Gastrocnemius medialis (tissue), 4 donors: ENCODE data around the gene TF. TPM values are rescaled to one million over a fixed set of nuclear protein-coding genes. Genes with fewer than 3 reads are reported as not detected.

Source experiments
- ATAC-seq, 2 donors: fragments of 150-250 bp; one replicate each; pipeline ENCODE4 v1.9.1; 2016
- DNase-seq, 2 donors: peaks; one replicate each; pipeline ENCODE4 v3.0.0-alpha.2; 2019
- H3K27ac ChIP-seq, 4 donors: fragments of 200-600 bp; sonication (generic); 1 replicate in 1 of 4; 2 replicates in 3 of 4; pipeline ENCODE4 v1.5.1; 2016 to 2018; ENCODE audit warnings: mild to moderate bottlenecking in 2 of 4, moderate library complexity in 1 of 4
- H3K27me3 ChIP-seq, 3 donors: fragments of 200-600 bp; sonication (generic) in 2 of 3; 1 replicate in 1 of 3; 2 replicates in 2 of 3; pipeline versions ENCODE4 v1.5.1 to v1.6.0; 2016 to 2019; ENCODE audit warnings: mild to moderate bottlenecking in 1 of 3, moderate library complexity in 1 of 3
- H3K36me3 ChIP-seq, 2 donors: fragments of 200-600 bp; sonication (generic) in 1 of 2; one replicate each; pipeline ENCODE4 v1.5.1; 2017 to 2018
- H3K4me1 ChIP-seq, 2 donors: fragments of 200-600 bp; sonication (generic) in 1 of 2; one replicate each; pipeline ENCODE4 v1.5.1; 2016 to 2017; ENCODE audit warnings: mild to moderate bottlenecking in 2 of 2
- H3K4me3 ChIP-seq, 4 donors: fragments of 200-600 bp; sonication (generic) in 3 of 4; 1 replicate in 1 of 4; 2 replicates in 3 of 4; pipeline ENCODE4 v1.5.1; 2016 to 2019; ENCODE audit warnings: mild to moderate bottlenecking in 2 of 4
- H3K9me3 ChIP-seq, 3 donors: fragments of 200-600 bp; sonication (generic) in 2 of 3; 1 replicate in 1 of 3; 2 replicates in 2 of 3; pipeline ENCODE4 v1.5.1; 2016 to 2019
- POLR2A ChIP-seq, 2 donors: fragments of 450-650 bp; IDR thresholded peaks; one replicate each; pipeline ENCODE4 v1.6.1; 2017; ENCODE audit warnings: antibody characterized with exemption in 2 of 2, mild to moderate bottlenecking in 2 of 2, moderate library complexity in 2 of 2
- in situ Hi-C, 4 donors: fragments of 200-750 bp; cut with MboI; loops; one replicate each; pipeline versions ENCODE4 v1.15.0 to v1.8.0; 2017; ENCODE audit warnings: low sequenced_read_pairs in 4 of 4
- intact Hi-C: fragments of 100-400 bp; cut with DNase I; formaldehyde crosslinking; loops from one replicate; pipeline ENCODE4 v1.15.1; 2023; ENCODE audit warnings: low total_unique reads
- total RNA-seq, 4 donors: library from RNA; depleted of rRNA; stranded (reverse); fragments of >200 nt; gene quantifications; one replicate each; pipeline versions ENCODE4 v1.1.0 to v1.2.3, GENCODE V29; 2016
- TF ChIP-seq, protein P1 (sequence below), 5 experiments: fragments of 450-650 bp in 3 of 5; fragments of 200-600 bp in 2 of 5; sonication (generic) in 2 of 5; IDR thresholded peaks in 4 of 5; conservative IDR thresholded peaks in 1 of 5; 1 replicate in 4 of 5; 2 replicates in 1 of 5; pipeline ENCODE4 v1.5.1; 2016 to 2019; ENCODE audit warnings: antibody characterized with exemption in 5 of 5, mild to moderate bottlenecking in 3 of 5, moderate library complexity in 3 of 5

Gene TF
- total RNA-seq, 4 donors from 2014 or later: 2.8 to 11.5 (median 4.3) TPM; not detected in 1

DNA sequence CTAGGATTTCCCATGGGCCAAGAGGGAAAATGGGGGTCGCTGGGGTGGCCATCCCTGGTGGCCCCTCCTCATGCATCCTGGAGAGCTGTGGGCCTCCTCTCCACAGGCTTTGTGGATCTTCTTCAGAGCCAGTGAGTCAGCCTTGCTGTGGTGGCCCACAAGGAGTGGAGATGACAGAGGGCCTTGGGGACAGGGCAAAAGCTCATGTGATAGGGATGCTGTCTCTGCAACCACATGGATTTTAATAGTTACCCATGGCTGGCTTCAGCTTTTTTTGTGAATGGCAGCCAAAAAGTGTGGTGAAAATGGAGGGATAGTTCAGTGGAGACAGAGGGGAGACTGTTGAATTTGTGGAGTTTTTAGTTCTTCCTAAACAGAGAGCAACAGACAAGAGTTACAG, 1.2 kb downstream of the TF start:
- intact Hi-C loops (no loop called here), in situ Hi-C loops (no loop called here)
- ATAC-seq: no peak
- H3K27ac ChIP-seq: no peak overlapping the region
- no peaks in the 10 kb centered on the region for H3K4me1 ChIP-seq
- peaks cover 6 to 15% (median 7%) of the 10 kb centered on the region in 3 donors for H3K27me3 ChIP-seq
- no peaks in the 10 kb centered on the region for H3K36me3 ChIP-seq
- no peak overlapping the region for H3K4me3 ChIP-seq
- no peaks in the 10 kb centered on the region for H3K9me3 ChIP-seq
- TF ChIP-seq POLR2A (IDR thresholded peaks at IDR 0.05): no peak
- TF ChIP-seq, protein P1, sequence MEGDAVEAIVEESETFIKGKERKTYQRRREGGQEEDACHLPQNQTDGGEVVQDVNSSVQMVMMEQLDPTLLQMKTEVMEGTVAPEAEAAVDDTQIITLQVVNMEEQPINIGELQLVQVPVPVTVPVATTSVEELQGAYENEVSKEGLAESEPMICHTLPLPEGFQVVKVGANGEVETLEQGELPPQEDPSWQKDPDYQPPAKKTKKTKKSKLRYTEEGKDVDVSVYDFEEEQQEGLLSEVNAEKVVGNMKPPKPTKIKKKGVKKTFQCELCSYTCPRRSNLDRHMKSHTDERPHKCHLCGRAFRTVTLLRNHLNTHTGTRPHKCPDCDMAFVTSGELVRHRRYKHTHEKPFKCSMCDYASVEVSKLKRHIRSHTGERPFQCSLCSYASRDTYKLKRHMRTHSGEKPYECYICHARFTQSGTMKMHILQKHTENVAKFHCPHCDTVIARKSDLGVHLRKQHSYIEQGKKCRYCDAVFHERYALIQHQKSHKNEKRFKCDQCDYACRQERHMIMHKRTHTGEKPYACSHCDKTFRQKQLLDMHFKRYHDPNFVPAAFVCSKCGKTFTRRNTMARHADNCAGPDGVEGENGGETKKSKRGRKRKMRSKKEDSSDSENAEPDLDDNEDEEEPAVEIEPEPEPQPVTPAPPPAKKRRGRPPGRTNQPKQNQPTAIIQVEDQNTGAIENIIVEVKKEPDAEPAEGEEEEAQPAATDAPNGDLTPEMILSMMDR (IDR thresholded peaks at IDR 0.05 in 4 of 5, conservative IDR thresholded peaks at IDR 0.05 in 1 of 5): no peak
- DNase-seq: no peak

DNA sequence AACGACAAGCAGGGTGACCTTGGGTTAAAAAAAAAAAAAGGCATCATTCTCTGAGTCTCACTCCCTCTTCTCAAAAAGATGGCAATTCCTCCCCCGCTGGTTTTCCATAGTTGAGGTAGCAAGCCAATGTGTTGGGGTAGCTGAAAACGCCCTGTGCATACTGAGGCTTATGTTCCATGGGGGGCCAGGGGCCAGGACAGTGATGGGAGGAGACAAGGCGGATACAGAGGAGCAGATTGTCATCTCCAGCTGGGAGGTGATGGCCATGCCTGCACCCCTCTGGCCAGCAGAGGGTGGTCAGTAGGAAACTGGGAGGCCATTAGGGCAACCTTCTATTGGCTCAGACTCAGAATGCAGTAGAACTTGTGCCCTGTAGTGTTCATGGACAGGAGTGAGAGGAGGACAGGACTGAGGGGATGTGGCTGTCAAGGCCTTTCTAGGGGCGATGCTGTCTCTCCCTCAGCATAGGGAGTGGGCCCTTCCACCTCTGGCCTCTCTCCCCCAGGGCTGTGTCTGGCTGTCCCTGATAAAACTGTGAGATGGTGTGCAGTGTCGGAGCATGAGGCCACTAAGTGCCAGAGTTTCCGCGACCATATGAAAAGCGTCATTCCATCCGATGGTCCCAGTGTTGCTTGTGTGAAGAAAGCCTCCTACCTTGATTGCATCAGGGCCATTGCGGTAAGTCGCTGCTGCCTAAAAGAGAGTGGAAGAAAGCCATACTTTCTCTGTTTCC, 1.9 kb downstream of the TF start:
- Histone ChIP-seq H3K4me3 (no peak overlapping the region), H3K27me3 (peaks cover 6 to 15% (median 7%) of the 10 kb centered on the region in 3 donors), H3K27ac (no peak overlapping the region), H3K36me3 (no peaks in the 10 kb centered on the region), H3K9me3 (no peaks in the 10 kb centered on the region), H3K4me1 (no peaks in the 10 kb centered on the region)
- ATAC-seq: no peak
- intact Hi-C loops: no loop called here
- no peak for DNase-seq
- no peak for TF ChIP-seq POLR2A (IDR thresholded peaks at IDR 0.05)
- TF ChIP-seq, protein P1 (IDR thresholded peaks at IDR 0.05 in 4 of 5, conservative IDR thresholded peaks at IDR 0.05 in 1 of 5): no peak
- in situ Hi-C loops: no loop called here

DNA sequence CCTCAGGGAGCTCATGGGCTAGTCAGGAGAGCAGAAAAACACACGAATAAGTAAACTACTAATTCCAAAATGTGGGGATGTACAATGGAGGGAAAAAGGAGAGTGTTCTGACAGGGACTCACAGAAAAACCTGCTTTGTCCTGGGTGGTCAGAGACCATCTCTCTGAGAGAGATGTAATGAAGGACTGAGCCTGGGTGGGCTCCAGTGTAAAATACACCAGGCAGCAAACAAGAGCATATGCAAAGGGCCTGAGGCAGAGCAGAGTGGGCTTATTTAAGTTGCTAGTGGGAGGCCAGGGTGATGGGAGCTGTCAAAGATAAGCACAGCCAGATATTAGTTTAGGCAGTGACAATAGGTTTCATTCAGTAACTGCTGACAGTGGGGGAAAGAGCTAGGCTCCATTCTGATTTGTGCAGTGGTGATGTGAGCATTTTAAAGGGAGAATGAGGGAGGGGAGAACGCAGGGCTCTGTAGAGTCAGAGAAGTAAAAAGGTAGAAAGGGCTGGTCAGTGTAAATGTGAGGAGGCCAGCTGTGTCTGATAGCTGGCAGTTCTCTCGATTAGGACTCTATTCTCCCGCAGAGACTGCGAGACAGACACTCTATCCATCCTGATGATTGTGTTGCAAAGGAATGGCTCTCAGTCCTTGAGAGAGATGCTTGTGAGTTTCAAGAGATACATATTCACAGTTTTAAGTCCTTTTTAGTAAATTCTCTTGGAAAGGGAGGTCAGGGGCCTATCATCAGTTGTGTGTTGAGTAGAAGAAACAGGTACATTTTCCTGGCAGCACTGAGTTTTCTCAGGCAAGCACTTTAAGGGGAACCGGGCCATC, 3.5 kb downstream of the TF start:
- intact Hi-C loops: no loop called here

DNA sequence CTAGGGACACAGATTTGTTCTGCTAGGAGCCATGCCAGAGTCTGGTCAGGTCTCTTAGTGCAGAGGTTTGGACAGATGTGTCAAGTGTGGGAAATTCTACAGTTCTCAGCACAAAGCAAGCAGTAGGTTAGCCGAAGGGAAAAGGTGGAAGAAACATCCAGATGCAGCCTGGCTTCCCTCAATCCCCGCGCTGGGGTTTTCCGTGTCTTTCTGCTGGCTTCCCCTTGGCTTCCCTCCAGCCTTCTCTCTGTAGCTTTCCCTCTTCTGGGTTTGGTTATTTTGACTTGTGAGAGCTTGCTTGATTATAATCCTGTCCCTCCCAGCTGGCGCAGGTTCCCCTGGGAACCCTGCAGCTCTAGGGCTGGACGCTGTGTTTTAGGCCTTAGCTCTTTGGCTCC, 4.1 kb downstream of the TF start:
- intact Hi-C loops: no loop called here
- H3K9me3 ChIP-seq: no peaks in the 10 kb centered on the region
- no peak overlapping the region for H3K27ac ChIP-seq
- no peak for ATAC-seq
- in situ Hi-C loops: no loop called here
- no peak for DNase-seq
- TF ChIP-seq POLR2A (IDR thresholded peaks at IDR 0.05): no peak
- TF ChIP-seq, protein P1 (IDR thresholded peaks at IDR 0.05 in 4 of 5, conservative IDR thresholded peaks at IDR 0.05 in 1 of 5): no peak
- peaks cover 6 to 12% (median 7%) of the 10 kb centered on the region in 3 donors for H3K27me3 ChIP-seq
- H3K36me3 ChIP-seq: no peaks in the 10 kb centered on the region
- H3K4me3 ChIP-seq: no peak overlapping the region
- no peaks in the 10 kb centered on the region for H3K4me1 ChIP-seq

More for the DNA sequence above, 3.5 kb downstream of the TF start:
- ATAC-seq: no peak
- Histone ChIP-seq H3K27me3 (peaks cover 6 to 15% (median 7%) of the 10 kb centered on the region in 3 donors), H3K4me1 (no peaks in the 10 kb centered on the region), H3K36me3 (no peaks in the 10 kb centered on the region), H3K4me3 (no peak overlapping the region), H3K27ac (no peak overlapping the region), H3K9me3 (no peaks in the 10 kb centered on the region)
- no peak for TF ChIP-seq POLR2A (IDR thresholded peaks at IDR 0.05)
- TF ChIP-seq, protein P1 (IDR thresholded peaks at IDR 0.05 in 4 of 5, conservative IDR thresholded peaks at IDR 0.05 in 1 of 5): no peak
- DNase-seq: no peak
- in situ Hi-C loops: no loop called here
